C4-2B (cell line): Measurements from ENCODE around the gene CELSR2.

Source experiments
- ZFX ChIP-seq: fragments of 450-650 bp; IDR thresholded peaks from 2 replicates; pipeline ENCODE4 v1.6.1; 2017
- TF ChIP-seq, protein P1 (sequence below): fragments of 450-650 bp; conservative IDR thresholded peaks from 2 replicates; pipeline ENCODE4 v1.5.1; 2017; ENCODE audit warnings: mild to moderate bottlenecking

DNA sequence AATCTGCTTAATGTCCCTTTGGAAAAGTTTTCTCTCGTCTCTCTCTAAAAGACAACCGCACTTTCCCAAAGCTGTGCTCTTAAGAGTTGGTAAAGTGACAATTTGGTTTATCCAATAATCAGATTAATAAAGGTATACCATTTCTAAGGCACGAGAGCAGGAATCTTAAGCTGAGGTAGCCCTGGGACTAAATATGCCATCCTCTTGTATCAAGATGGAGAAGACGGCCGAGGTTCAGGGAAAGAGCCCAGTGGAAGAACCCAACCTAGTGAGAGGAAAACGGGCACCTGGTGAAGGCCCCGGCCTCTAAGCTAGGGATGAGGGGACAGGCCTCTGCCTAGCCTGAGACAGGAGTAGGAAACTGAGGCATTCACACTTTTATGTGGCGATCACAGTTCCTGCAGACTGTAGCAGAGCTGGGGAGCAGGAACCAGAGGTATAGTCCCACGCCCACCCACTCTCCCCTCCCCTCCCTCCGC lies 36.0 kb upstream of the CELSR2 start:
- TF ChIP-seq, protein P1, sequence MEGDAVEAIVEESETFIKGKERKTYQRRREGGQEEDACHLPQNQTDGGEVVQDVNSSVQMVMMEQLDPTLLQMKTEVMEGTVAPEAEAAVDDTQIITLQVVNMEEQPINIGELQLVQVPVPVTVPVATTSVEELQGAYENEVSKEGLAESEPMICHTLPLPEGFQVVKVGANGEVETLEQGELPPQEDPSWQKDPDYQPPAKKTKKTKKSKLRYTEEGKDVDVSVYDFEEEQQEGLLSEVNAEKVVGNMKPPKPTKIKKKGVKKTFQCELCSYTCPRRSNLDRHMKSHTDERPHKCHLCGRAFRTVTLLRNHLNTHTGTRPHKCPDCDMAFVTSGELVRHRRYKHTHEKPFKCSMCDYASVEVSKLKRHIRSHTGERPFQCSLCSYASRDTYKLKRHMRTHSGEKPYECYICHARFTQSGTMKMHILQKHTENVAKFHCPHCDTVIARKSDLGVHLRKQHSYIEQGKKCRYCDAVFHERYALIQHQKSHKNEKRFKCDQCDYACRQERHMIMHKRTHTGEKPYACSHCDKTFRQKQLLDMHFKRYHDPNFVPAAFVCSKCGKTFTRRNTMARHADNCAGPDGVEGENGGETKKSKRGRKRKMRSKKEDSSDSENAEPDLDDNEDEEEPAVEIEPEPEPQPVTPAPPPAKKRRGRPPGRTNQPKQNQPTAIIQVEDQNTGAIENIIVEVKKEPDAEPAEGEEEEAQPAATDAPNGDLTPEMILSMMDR: no peak
- no peak for TF ChIP-seq ZFX
